SK-N-SH treated with all-trans-retinoic acid at 6 μM for 48 hours (cell line): Measurements from ENCODE around the gene COX8C.

Experiments used
- ATAC-seq: fragments of 200-7000 bp; cut with Tn5 transposase; 3 replicates; pipeline ENCODE4 v1.9.1; 2020; ENCODE audit warnings: mild to moderate bottlenecking, moderate library complexity
- ARNTL ChIP-seq: fragments of 450-650 bp; formaldehyde crosslinking; IDR thresholded peaks from 2 replicates; pipeline ENCODE4 v1.5.0; 2020; ENCODE audit warnings: low read depth, mild to moderate bottlenecking, moderate library complexity, borderline replicate concordance
- BACH2 ChIP-seq: fragments of 250-450 bp; sonication (Bioruptor Pico); IDR thresholded peaks from 2 replicates; pipeline ENCODE4 v1.9.0; 2021; ENCODE audit warnings: mild to moderate bottlenecking, borderline replicate concordance
- CSDC2 ChIP-seq: fragments of 250-450 bp; sonication (Bioruptor Pico); IDR thresholded peaks from 2 replicates; pipeline ENCODE4 v1.5.0; 2020; ENCODE audit warnings: mild to moderate bottlenecking, moderate library complexity
- ESRRG ChIP-seq: fragments of 250-450 bp; sonication (Bioruptor Pico); IDR thresholded peaks from 2 replicates; pipeline ENCODE4 v1.6.1; 2021; ENCODE audit warnings: mild to moderate bottlenecking
- GLIS3 ChIP-seq: fragments of 250-450 bp; sonication (Bioruptor Pico); IDR thresholded peaks from 2 replicates; pipeline ENCODE4 v1.5.0; 2020; ENCODE audit warnings: mild to moderate bottlenecking, moderate library complexity
- ISL1 ChIP-seq: fragments of 250-450 bp; sonication (Bioruptor Pico); IDR thresholded peaks from 2 replicates; pipeline ENCODE4 v2.1.2; 2022; ENCODE audit warnings: mild to moderate bottlenecking, moderate library complexity
- OSR1 ChIP-seq: fragments of 250-450 bp; sonication (Bioruptor Pico); IDR thresholded peaks from 2 replicates; pipeline ENCODE4 v1.8.0; 2022; ENCODE audit warnings: moderate library complexity, mild to moderate bottlenecking, inconsistent platforms
- PPARA ChIP-seq: fragments of 250-450 bp; sonication (Bioruptor Pico); IDR thresholded peaks from 2 replicates; pipeline ENCODE4 v1.5.0; 2020; ENCODE audit warnings: mild to moderate bottlenecking, borderline replicate concordance
- RARB ChIP-seq: fragments of 250-450 bp; sonication (Bioruptor Pico); IDR thresholded peaks from 2 replicates; pipeline ENCODE4 v1.8.0; 2021; ENCODE audit warnings: mild to moderate bottlenecking, moderate library complexity
- TCF4 ChIP-seq: fragments of 250-450 bp; sonication (Bioruptor Pico); IDR thresholded peaks from 2 replicates; pipeline ENCODE4 v1.8.0; 2021; ENCODE audit warnings: mild to moderate bottlenecking, moderate library complexity, borderline replicate concordance
- TOX ChIP-seq: fragments of 250-450 bp; sonication (Bioruptor Pico); IDR thresholded peaks from 2 replicates; pipeline ENCODE4 v1.8.0; 2021; ENCODE audit warnings: mild to moderate bottlenecking, moderate library complexity, borderline replicate concordance
- ZC3H10 ChIP-seq: fragments of 250-450 bp; sonication (Bioruptor Pico); IDR thresholded peaks from 2 replicates; pipeline ENCODE4 v1.5.1; 2021; ENCODE audit warnings: mild to moderate bottlenecking, moderate library complexity
- ZFP3 ChIP-seq: fragments of 250-450 bp; sonication (Bioruptor Pico); IDR thresholded peaks from 2 replicates; pipeline ENCODE4 v1.5.0; 2020; ENCODE audit warnings: mild to moderate bottlenecking, moderate library complexity
- ZFP30 ChIP-seq: fragments of 450-650 bp; formaldehyde crosslinking; IDR thresholded peaks from 2 replicates; pipeline ENCODE4 v1.5.0; 2022; ENCODE audit warnings: mild to moderate bottlenecking, moderate library complexity
- ZNF565 ChIP-seq: fragments of 450-650 bp; formaldehyde crosslinking; conservative IDR thresholded peaks from 2 replicates; pipeline ENCODE4 v1.5.0; 2020; ENCODE audit warnings: low read depth, mild to moderate bottlenecking, moderate library complexity
- ZNF8 ChIP-seq: fragments of 450-650 bp; formaldehyde crosslinking; IDR thresholded peaks from 2 replicates; pipeline ENCODE4 v1.5.0; 2020; ENCODE audit warnings: mild to moderate bottlenecking, moderate library complexity
- TF ChIP-seq, protein P1 (sequence below): fragments of 250-450 bp; sonication (Bioruptor Pico); IDR thresholded peaks from 2 replicates; pipeline ENCODE4 v1.8.0; 2021; ENCODE audit warnings: low read depth, mild to moderate bottlenecking, moderate library complexity, borderline replicate concordance
- TF ChIP-seq, protein P2 (sequence below): fragments of 250-450 bp; sonication (Bioruptor Pico); IDR thresholded peaks from 2 replicates; pipeline ENCODE4 v1.5.0; 2020; ENCODE audit warnings: mild to moderate bottlenecking, moderate library complexity
- TF ChIP-seq, protein P3 (sequence below): fragments of 250-450 bp; sonication (Bioruptor Pico); IDR thresholded peaks from 2 replicates; pipeline ENCODE4 v1.5.1; 2020; ENCODE audit warnings: low read depth, mild to moderate bottlenecking, moderate library complexity
- TF ChIP-seq, protein P4 (sequence below): fragments of 250-450 bp; sonication (Bioruptor Pico); IDR thresholded peaks from 2 replicates; pipeline ENCODE4 v1.5.1; 2021; ENCODE audit warnings: mild to moderate bottlenecking, moderate library complexity

Gene COX8C, protein sequence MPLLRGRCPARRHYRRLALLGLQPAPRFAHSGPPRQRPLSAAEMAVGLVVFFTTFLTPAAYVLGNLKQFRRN

DNA sequence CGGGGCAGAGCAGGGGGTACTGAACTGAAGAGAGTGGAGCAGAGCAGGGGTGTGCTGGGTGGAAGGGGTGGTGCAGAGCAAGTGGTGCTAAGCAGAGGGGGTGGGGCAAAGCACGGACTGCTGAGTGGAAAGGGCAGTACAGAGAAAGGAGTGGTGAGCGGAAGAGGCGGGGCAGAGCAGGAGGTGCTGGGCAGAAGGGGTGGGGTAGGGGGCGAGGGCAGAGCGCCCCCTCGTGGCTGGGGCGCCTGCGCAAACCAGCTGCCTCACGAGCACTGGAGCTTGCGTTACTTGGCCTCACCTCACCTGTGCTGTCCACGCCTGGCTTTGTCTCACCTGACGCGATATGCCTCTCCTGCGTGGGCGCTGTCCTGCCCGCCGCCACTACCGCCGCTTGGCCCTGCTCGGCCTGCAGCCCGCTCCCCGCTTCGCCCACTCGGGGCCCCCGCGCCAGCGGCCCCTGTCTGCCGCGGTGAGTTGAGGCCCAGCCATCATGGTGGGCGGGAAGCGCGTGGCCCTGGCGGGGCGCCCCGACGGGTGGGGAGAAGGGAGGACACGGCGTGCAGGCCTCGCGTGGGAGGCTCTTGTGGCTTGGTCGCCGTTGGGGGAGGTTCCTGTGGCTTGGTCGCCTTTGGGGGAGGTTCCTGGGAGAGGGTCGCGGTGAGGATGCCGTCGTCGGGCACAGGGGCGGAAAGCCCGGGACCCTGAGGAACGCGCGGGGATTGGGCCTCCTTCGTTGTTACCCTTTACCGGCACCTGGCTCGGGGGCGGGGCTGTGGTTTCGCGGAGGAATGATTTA is at the start of gene COX8C:
COX8C (plus strand) TSS at position 257 of the 796 bp plus-strand sequence; CDS start at position 344, 87 bp downstream.
- no peak for TF ChIP-seq ZNF565 (CRISPR knock-in tag)
- no peak for ATAC-seq

DNA sequence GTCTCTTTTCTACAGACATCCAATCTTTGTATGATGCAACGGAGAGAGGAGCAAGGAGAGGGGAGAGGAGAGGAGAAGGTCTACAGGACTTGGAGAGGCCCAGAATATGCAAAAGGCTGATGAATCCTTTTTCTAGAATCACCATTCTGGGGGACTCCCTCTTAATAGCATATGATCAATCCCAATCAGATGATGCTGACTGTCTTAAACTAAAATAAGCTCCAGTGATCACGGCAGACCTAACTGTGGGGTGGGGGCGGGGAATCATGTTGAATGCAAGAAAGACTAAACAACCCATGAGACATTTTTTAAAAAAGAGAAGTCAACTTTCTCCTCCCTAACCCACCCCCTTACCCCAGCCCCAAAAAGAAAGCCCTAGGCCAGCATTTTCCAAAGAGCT is 47.6 kb upstream of the COX8C start:
- no peak for ATAC-seq
- no peak for TF ChIP-seq GLIS3 (CRISPR knock-in tag)
- TF ChIP-seq, protein P1, sequence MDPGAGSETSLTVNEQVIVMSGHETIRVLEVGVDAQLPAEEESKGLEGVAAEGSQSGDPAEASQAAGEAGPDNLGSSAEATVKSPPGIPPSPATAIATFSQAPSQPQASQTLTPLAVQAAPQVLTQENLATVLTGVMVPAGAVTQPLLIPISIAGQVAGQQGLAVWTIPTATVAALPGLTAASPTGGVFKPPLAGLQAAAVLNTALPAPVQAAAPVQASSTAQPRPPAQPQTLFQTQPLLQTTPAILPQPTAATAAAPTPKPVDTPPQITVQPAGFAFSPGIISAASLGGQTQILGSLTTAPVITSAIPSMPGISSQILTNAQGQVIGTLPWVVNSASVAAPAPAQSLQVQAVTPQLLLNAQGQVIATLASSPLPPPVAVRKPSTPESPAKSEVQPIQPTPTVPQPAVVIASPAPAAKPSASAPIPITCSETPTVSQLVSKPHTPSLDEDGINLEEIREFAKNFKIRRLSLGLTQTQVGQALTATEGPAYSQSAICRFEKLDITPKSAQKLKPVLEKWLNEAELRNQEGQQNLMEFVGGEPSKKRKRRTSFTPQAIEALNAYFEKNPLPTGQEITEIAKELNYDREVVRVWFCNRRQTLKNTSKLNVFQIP (CRISPR knock-in tag) = no peak
- TF ChIP-seq ESRRG (CRISPR knock-in tag) = no peak
- no peak for TF ChIP-seq TCF4 (CRISPR knock-in tag)
- TF ChIP-seq, protein P2, sequence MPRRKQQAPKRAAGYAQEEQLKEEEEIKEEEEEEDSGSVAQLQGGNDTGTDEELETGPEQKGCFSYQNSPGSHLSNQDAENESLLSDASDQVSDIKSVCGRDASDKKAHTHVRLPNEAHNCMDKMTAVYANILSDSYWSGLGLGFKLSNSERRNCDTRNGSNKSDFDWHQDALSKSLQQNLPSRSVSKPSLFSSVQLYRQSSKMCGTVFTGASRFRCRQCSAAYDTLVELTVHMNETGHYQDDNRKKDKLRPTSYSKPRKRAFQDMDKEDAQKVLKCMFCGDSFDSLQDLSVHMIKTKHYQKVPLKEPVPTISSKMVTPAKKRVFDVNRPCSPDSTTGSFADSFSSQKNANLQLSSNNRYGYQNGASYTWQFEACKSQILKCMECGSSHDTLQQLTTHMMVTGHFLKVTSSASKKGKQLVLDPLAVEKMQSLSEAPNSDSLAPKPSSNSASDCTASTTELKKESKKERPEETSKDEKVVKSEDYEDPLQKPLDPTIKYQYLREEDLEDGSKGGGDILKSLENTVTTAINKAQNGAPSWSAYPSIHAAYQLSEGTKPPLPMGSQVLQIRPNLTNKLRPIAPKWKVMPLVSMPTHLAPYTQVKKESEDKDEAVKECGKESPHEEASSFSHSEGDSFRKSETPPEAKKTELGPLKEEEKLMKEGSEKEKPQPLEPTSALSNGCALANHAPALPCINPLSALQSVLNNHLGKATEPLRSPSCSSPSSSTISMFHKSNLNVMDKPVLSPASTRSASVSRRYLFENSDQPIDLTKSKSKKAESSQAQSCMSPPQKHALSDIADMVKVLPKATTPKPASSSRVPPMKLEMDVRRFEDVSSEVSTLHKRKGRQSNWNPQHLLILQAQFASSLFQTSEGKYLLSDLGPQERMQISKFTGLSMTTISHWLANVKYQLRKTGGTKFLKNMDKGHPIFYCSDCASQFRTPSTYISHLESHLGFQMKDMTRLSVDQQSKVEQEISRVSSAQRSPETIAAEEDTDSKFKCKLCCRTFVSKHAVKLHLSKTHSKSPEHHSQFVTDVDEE = no peak
- TF ChIP-seq ZNF8 = no peak

DNA sequence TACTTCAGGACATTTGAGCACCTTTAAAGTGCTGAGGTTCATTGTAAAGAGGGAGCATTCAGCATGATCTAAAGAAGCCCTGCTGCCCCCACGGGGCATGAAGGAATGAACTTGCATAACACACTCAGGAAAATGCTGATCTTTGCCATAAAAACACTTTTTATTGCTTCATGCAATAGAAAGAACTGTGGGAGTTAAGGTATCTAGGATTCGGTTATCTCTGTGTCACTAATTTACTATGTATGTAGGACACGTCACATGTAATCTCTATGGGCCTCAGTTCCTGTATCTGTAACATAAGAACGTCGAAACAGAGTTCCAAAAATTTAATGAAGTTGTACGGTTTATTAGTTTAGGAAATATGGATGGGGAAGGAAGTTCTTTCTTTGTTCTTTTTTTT is 47.1 kb upstream of the COX8C start:
- TF ChIP-seq ZNF565 (CRISPR knock-in tag) (no peak), ZC3H10 (CRISPR knock-in tag) (no peak), RARB (CRISPR knock-in tag) (no peak)
- TF ChIP-seq, protein P3, sequence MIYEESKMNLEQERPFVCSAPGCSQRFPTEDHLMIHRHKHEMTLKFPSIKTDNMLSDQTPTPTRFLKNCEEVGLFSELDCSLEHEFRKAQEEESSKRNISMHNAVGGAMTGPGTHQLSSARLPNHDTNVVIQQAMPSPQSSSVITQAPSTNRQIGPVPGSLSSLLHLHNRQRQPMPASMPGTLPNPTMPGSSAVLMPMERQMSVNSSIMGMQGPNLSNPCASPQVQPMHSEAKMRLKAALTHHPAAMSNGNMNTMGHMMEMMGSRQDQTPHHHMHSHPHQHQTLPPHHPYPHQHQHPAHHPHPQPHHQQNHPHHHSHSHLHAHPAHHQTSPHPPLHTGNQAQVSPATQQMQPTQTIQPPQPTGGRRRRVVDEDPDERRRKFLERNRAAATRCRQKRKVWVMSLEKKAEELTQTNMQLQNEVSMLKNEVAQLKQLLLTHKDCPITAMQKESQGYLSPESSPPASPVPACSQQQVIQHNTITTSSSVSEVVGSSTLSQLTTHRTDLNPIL (CRISPR knock-in tag) = no peak
- no peak for ATAC-seq

DNA sequence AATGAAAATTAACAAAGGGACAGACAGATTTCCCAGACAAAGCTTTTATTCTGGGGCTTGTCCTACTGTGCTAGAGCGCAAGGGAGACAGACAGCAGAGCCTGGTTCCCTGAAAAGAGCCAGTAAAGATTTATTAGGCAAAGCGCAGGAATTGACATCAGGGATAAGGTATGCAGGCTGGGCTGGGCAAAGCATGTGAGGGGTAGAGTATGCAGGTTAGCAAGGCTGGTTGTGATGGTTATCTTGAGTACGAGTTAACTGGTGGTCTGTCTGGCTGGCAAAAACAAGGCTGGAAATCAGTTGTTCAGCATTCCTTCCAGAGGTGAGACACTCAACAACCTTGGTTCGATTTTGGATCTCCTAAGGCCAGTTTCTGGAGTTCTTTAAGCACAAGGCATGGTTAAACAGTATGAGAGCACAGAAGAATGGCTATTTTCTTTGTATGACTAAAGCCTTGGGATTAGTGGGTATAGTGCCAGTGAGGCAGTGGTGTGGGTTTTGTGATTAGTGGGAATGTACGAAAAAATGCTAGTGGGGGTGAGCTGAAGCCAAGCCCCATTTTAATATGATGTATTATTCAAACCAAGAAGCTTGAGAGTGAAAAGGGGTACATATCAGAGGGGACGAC is 45.0 kb upstream of the COX8C start:
- TF ChIP-seq BACH2 (CRISPR knock-in tag) (no peak), ISL1 (0 out of 2 replicates have a peak, but pooled peaks have one; percentile 14)
- peak; percentile 79 for ATAC-seq

DNA sequence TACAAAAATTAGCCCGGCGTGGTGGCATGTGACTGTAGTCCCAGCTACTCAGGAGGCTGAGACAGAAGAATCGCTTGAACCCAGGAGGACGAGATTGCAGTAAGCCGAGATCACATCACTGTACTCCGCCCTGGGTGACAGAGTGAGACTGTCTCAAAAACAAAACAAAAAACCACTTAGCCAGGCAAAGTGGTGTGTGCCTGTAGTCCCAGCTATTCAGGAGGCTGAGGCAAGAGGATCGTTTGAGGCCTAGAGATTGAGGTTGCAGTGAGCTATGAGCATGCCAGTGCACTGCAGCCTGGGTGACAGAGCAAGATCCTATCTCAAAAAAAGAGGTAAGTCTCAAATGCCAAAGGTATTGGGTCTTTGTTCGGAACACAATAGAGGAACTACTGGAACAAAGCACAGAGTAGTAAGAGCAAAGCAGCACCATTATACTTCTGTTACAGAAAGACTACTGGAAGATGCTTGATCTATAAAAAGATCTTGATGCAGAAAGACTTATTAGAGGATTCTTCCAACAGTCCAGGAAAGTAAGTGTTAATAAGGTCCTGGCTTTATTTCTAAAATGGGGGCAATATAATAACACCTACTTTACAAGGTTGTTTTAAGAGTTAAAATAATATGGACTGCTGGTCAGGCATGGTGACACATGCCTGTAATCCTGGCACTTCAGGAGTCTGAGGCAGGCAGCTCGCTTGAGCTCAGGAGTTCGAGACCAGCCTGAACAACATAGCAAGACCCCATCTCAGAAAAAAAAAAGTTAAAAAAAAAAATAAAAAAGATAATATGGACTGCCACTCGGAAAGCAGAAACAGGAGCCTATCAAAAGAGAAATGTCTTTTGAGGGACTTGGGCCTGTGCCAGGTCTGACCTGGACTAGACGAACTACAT is 44.0 kb upstream of the COX8C start:
- ATAC-seq = no peak
- no peak for TF ChIP-seq PPARA (CRISPR knock-in tag)
- TF ChIP-seq, protein P2 = no peak
- no peak for TF ChIP-seq CSDC2 (CRISPR knock-in tag)
- no peak for TF ChIP-seq ZC3H10 (CRISPR knock-in tag)
- no peak for TF ChIP-seq ESRRG (CRISPR knock-in tag)
- TF ChIP-seq OSR1 (CRISPR knock-in tag) = no peak
- TF ChIP-seq ZFP3 (CRISPR knock-in tag) = no peak
- TF ChIP-seq, protein P4, sequence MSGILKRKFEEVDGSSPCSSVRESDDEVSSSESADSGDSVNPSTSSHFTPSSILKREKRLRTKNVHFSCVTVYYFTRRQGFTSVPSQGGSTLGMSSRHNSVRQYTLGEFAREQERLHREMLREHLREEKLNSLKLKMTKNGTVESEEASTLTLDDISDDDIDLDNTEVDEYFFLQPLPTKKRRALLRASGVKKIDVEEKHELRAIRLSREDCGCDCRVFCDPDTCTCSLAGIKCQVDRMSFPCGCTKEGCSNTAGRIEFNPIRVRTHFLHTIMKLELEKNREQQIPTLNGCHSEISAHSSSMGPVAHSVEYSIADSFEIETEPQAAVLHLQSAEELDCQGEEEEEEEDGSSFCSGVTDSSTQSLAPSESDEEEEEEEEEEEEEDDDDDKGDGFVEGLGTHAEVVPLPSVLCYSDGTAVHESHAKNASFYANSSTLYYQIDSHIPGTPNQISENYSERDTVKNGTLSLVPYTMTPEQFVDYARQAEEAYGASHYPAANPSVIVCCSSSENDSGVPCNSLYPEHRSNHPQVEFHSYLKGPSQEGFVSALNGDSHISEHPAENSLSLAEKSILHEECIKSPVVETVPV (CRISPR knock-in tag) = no peak
- TF ChIP-seq ARNTL = no peak
- no peak for TF ChIP-seq ISL1
- TF ChIP-seq ZFP30 (CRISPR knock-in tag) = no peak
- no peak for TF ChIP-seq TOX (CRISPR knock-in tag)
- no peak for TF ChIP-seq ZNF565 (CRISPR knock-in tag)
- TF ChIP-seq BACH2 (CRISPR knock-in tag) = no peak
